ENCODE measurements around the gene PTPRA. TPM values are rescaled to one million over a fixed set of nuclear protein-coding genes. Genes with fewer than 3 reads are reported as not detected.

Gene PTPRA
- total RNA-seq, 1 experiment from 2014 or later = 45.2 TPM

GRCh38 chr20:3082955-3083952, 210.0 kb downstream of the PTPRA start:
- Histone ChIP-seq H2BK20ac (ENCODE audit: low read depth, low read length, poor library complexity, severe bottlenecking) (no peak overlapping the region), H3K4ac (ENCODE audit: low read depth, low read length) (no peak overlapping the region), H4K91ac (ENCODE audit: insufficient read length, low read depth, low read length) (no peak overlapping the region), H3K14ac (ENCODE audit: insufficient read depth, low read length) (no peak overlapping the region), H3K27ac (ENCODE audit: insufficient read length, low read depth, low read length) (no peak overlapping the region), H3K56ac (ENCODE audit: insufficient read length, low read depth, low read length) (no peak overlapping the region), H2BK5ac (ENCODE audit: insufficient read length, low read length) (no peak overlapping the region), H3K4me1 (ENCODE audit: insufficient read depth, low read length) (no peaks in the 10 kb centered on the region; the same call in 1 of the 2 replicates), H2BK120ac (ENCODE audit: low read depth, low read length, poor library complexity, severe bottlenecking) (no peak overlapping the region), H3K23me2 (ENCODE audit: insufficient read length, low read depth, low read length, poor library complexity, severe bottlenecking) (peaks cover 4% of the 10 kb centered on the region), H2BK15ac (ENCODE audit: low read depth, low read length) (no peak overlapping the region), H3K9ac (ENCODE audit: extremely low read depth, insufficient read length, low read length) (no peak overlapping the region), H4K8ac (replicated peaks; ENCODE audit: insufficient read length, low read depth, low read length) (no peak overlapping the region), H3T11ph (ENCODE audit: low read length) (no peak overlapping the region), H4K5ac (ENCODE audit: insufficient read length, low read depth, low read length) (no peak overlapping the region), H3K4me2 (ENCODE audit: insufficient read depth, insufficient read length, low read length) (peak overlapping the region; percentile 77), H4K20me1 (ENCODE audit: control insufficient read depth, insufficient read depth, insufficient read length) (no peaks in the 10 kb centered on the region), H3K18ac (ENCODE audit: insufficient read length, low read depth, low read length) (no peak overlapping the region), H2BK12ac (ENCODE audit: insufficient read length, low read depth, low read length) (no peak overlapping the region), H3K79me2 (ENCODE audit: insufficient read depth, low read length) (no peaks in the 10 kb centered on the region), H3K23ac (ENCODE audit: insufficient read length, low read depth, low read length) (no peak overlapping the region), H2AFZ (ENCODE audit: low read length) (no peak overlapping the region), H3K9me3 (ENCODE audit: control insufficient read depth, low read depth, low read length) (no peaks in the 10 kb centered on the region), H3K27me3 (ENCODE audit: insufficient read depth, low read length) (peaks cover 29% of the 10 kb centered on the region), H2AK5ac (ENCODE audit: insufficient read length, low read length) (no peak overlapping the region), H3K79me1 (ENCODE audit: insufficient read depth, low read depth, low read length, poor library complexity, severe bottlenecking) (no peaks in the 10 kb centered on the region)
- H3K4me3 Mint-ChIP-seq = peak overlapping the region; percentile 42 to 70
- no CpG with 5 or more reads among the region's 76 CpGs for WGBS (ENCODE audit: extremely low coverage, insufficient read length, low lambda C conversion rate)
- DNase-seq = peak; percentile 57
- H3K27me3 Mint-ChIP-seq (ENCODE audit: low read depth) = peaks cover 61% of the 10 kb centered on the region
- H3K4me1 Mint-ChIP-seq = peaks cover 0 to 6% of the 10 kb centered on the region in 2 experiments; a peak in 1 of 4 replicates
- TF ChIP-seq, protein P1, sequence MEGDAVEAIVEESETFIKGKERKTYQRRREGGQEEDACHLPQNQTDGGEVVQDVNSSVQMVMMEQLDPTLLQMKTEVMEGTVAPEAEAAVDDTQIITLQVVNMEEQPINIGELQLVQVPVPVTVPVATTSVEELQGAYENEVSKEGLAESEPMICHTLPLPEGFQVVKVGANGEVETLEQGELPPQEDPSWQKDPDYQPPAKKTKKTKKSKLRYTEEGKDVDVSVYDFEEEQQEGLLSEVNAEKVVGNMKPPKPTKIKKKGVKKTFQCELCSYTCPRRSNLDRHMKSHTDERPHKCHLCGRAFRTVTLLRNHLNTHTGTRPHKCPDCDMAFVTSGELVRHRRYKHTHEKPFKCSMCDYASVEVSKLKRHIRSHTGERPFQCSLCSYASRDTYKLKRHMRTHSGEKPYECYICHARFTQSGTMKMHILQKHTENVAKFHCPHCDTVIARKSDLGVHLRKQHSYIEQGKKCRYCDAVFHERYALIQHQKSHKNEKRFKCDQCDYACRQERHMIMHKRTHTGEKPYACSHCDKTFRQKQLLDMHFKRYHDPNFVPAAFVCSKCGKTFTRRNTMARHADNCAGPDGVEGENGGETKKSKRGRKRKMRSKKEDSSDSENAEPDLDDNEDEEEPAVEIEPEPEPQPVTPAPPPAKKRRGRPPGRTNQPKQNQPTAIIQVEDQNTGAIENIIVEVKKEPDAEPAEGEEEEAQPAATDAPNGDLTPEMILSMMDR (conservative IDR thresholded peaks at IDR 0.05) = no peak
- H3K36me3 Mint-ChIP-seq (ENCODE audit: insufficient read depth in 1 of 3, low read depth in 3 of 3) = no peaks in the 10 kb centered on the region; a peak in 2 of 7 replicates
- H3K27ac Mint-ChIP-seq = no peak overlapping the region; a peak in 1 of 7 replicates
- H3K9me3 Mint-ChIP-seq = peaks cover 0 to 2% of the 10 kb centered on the region in 2 experiments; a peak in 2 of 5 replicates
